HG02938 (cell line): ENCODE measurements around the gene SH3BGRL2.
"Not testable (repeated sequence)": the region's sequence is repeated elsewhere in the genome, so short reads cannot be mapped to it uniquely, and the experiment has no call there.

Experiments used
- ATAC-seq: cut with Tn5 transposase; IDR thresholded peaks from one replicate; pipeline ENCODE4 v1.9.1; 2021; ENCODE audit warnings: mild to moderate bottlenecking, moderate library complexity; ENCODE audit not compliant: unreplicated experiment

The SH3BGRL2 gene

DNA sequence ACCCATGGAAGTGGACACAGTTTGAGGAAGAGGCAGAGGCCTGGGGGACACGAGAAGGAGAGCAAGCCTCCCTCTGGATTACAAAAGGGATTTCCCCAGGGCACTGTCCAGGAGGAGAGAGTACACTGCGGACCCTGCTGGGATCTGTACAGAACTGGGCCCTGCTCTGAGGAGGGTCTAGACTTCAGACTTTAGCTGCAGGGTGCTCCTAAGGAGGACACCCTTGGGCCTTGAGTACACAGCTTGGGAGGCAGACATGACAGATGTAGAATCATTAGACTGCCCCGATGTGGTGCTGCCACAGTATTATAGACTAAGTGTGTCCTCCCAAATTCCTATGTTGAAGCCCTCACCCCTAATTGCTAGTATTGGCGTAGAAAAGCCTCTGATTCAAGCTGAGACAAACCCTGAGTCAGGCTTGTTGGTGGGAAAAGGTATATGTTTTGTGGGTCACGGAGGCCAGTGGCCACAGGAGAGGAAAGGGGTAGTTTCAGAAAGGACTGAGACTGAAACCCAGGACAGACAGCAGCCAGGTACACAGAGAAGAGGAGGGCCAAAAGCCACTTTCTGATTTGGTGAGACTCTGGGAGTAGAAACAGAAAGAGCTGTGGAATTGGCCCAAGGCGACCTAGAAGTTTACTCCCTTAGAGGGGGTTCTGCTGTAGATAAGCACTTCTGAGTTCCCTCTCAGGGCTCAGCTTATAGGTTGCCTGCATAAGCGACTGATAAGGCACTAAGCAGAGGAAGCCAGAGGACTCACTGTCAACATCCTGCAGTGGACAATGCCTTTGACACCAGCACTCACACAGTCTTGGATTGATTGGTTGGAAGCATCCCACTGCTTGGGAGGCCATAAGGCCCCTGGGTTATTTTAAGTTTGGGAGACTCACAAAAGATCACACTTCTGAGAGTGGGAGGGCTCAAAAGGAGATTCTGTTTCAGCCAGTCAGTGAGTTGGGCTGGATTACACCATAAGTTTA, 16.5 kb upstream of the SH3BGRL2 start:
- ATAC-seq, result peak; percentile 62

DNA sequence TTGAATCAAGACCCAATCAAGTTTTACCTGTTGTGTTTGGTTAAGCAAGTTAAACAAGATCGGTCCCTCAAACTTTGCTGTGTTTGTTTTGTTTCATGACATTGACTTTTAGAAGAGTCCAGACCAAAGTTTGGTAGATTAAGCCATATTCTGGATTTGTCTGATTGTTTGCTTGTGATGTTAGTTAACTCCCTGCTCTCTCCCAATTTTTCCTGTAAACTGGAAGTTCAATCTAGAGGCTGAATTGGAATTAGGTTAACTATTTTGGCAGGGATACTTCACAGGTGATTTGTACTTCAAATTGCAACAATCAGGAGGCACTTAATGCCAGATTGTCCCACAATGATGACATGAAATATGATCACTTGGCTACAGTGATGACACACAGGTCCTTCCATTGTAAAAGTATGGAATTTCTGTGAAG, 13.6 kb upstream of the SH3BGRL2 start:
- no peak for ATAC-seq

DNA sequence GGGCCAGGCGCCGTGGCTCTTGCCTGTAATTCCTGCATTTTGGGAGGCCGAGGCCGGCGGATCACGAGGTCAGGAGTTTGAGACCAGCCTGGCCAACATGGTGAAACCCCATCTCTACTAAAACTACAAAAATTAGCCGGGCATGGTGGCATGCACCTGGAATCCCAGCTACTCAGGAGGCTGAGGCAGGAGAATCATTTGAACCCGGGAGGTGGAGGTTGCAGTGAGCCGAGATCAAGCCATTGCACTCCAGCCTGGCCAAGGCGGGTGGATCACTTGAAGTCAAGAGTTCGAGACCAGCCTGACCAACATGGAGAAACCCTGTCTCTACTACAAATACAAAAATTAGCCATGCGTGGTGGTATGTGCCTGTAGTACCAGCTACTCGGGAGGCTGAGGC, 12.7 kb upstream of the SH3BGRL2 start:
- ATAC-seq, result not testable (repeated sequence)

DNA sequence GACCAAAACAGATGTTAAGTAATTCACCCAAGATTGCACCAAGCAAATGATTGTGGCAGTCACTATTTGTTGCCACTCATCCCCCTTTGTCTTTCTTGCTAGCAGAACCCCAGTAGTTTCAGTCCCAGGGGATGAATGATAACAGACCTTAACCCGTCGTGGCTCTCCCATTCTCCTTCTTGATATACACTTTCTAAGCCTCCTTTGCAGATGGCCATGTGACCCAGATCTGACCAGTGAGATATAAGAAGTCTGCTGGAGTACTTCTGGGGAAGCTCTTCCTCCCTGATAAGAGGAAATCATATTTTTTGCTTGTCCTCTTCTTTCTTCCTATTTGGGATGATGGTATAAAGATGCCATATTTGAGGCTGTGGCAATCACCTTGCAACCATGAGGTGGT, 9.6 kb upstream of the SH3BGRL2 start:
- no peak for ATAC-seq

DNA sequence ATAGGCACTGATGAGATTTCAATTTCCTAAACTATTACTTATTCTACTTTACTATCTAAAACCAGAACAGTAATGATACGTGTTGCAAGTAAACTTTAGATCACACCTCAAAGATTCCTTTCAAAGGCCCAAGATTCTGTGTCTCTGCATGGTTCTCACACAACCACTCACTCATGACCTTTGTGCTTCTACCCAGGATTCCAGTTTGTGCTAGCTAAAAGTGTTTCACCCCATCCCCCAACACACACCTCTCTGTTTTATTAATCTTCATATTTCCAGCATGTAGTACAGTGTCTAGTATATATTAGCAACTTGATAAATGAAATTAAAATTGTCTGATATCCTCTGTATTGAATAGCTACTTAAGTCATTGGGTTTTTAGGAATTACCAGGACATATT, 8.8 kb upstream of the SH3BGRL2 start:
- no peak for ATAC-seq

DNA sequence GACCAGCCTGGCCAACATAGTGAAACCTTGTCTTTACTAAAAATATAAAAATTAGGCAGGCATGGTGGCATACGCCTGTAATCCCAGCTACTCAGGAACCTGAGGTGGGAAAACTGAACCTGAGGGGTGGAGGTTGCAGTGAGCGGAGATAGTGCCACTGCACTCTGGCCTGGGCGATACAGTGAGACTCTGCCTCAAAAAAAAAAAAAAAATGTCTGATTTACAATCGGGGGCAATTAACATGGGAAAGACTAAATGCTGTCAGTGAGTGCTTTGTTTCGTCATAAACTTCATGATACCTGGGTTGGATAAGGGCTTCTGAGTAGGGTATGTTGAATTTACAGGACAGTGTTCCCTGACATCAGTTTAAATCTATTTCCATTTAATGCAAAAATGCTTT, 8.0 kb upstream of the SH3BGRL2 start:
- no peak for ATAC-seq

DNA sequence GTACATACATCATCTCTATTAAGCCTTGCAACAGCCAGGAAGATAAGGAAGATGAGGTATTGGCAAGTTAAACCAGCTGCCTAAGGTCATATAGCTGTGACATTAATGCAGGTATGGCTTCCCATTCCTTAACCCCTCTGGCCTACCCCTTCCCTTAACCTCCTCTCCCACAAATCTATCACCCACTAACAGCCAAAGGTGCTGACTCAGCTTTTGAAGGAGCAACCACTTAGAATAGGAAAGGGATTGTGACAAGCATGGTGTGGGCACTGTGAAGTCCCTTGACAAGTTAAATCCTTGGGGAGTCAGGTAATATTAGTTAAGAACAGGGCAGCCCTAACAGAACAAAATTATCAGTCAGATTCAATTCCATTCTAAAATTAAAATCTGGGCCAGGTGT, 5.4 kb upstream of the SH3BGRL2 start:
- ATAC-seq, result no peak

DNA sequence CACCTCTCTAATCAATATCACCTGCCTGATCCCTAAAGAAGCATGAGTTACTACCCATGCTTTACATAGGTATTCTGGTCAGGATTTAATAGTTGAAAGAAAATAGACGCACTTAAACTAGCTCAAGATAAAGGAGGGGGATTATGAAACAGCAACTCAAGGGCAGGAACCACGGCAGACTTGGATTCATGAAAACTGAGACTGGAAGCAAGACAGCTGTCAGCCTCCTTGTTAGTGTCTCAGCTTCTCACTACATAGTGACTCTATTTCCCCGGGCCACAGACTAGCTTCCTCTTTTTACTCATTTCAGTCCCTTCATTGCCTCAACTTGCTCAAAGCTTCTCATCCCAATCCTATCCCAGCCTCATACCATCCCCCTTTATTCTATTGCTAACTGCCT, 4.3 kb upstream of the SH3BGRL2 start:
- no peak for ATAC-seq

DNA sequence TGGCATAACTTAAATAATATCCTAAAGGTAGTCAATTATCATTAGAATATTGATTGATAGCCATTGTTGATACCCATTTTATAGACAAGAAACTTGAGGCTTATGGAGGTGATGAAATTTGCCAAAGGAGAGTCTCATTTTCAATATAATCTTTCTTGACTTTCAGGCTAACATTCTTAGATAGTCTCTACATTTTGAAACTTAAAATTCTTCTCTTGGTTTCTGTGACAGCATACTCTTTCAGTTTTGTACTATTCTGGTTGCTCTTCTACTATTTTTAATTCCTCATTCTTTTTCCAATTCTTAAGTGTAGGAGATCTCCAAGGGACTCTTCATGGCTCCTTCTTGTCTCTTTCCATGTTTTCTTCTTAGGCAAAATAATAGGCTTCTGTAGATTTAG, 3.7 kb upstream of the SH3BGRL2 start:
- ATAC-seq, result no peak

DNA sequence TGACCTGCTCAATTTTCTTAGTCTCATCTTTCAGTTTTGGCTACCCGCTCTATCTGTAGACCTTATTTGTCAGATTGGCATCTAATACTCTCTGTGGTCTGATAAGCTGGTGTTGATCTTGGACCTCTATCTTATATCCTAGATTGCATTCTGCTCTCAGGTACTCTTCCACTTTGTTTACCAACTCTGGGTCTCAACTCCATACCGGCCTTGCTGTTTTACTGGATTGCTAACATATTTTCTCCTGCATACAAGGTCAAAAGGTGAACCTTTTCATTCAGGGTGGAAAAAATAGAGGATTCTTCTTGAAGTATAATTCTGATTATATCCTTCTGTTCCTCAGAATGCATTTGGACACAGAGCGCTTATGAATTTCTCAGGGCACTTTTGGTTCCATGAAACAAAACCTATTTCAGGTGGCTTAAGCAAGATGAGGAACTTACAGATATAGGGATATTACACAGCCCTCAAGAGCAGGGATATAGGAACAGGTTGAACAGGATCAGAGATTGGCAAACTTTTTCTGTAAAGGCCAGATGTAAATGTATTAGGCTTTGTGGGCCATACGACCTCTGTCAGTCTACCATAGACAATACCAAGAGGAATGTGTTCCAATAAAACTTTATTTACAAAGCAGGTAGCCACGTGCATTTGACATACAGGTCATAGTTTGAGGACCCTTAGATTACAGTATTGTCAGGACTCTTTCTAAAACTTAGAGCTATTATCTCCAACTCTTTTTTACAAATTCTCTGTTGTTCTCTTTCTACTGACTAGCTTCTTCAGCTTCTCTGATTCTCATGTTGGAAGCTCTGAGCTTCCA, 2.5 kb upstream of the SH3BGRL2 start:
- no peak for ATAC-seq

DNA sequence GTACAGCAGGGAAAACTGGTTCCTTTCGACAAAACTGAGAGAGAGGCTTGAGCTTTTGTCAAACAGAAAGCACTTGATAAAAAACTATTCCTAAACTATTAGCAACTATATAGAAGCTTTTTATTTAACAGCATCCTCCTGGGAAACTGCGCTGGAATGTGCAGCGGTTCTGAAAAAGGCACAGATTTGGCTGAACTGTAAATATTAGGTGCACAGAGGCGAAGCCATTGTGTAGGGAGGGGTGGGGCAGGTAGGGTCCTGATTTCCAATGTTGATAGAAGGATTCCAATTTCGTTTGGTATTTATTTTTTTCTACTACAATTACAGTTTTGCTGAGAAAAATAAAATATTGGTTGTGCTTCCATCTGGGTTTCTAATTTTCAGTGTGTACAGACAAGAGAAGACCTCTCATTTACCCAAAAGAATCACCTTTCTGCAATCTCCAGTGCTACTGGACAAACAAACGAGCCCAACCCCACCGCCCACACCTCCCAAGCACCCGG, 698 bp upstream of the SH3BGRL2 start:
- no peak for ATAC-seq

DNA sequence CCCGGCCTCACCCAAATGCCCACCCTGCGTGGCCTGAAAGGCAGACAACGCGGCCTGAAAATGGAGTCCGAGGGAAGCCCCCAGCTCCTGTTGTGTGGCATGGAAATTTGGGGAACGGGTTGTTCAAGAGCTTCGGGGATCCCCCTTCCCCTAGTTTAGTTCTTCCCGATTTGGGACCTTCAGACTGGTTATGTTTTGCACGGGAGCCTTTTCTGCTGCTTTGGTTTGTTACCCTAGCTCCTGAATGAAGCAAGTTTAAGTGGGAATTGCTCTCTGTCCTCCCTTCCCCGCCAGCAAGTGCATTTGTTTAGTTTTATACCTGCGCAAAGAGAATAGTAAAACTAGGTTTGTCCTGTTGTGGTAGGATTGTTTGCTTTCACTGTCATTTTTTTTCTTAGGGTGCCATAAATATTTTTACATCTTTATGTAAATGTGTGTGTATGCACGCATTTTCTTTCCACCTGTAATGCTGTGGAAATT, 604 bp downstream of the SH3BGRL2 start:
- no peak for ATAC-seq

DNA sequence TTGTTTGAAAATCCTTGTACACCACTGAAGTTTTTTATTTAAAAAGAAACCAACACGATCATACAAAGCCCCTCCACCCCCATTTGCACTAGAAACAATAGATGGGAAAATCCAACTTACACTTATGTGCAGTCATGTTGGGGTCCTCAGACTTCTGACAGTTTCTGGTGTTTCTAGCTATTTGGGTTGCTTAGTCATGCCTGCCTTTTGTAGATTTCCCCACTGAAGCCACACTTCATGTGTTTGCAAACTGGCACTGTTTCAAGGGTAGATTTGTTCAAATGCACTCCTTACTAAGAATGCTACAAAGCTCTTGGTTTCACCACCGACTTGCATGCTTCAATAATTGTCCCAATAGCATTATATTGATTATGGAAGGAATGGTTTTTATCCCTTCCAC, 1.5 kb downstream of the SH3BGRL2 start:
- ATAC-seq, result no peak

DNA sequence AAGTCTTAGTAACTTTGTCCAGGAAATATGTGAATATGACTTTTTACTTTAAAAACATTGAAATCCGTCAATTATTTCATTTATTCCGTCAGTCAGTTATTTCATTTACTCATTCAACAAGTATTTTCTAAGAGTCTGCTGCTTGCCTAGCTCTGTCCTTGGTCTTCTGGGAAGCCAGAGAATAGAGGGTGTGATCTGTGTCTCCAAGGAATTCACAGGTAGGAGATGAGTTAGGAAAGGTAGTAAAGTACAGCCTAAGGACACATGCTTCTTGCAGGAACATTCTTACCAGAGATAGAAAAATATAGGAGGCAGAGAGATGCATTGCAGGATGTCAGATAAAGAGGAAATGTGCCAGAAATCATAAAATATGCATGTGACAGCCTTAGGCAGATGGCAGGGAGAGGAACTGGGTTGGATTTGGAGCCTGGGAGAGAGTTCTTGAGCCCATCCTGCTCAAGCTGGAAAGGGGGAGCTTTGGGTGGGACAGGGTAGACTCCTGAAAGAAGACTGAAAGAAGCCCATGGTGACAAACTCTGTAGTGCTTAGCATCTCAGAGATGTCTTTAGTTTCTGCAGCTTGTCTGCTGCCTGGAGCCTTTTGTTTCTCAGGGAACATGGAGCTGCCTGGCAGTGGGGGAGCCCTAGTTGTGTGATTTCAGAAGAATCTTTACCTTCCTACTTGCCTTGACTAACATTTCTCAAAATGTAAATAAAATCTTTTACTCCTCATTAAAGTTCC, 3.5 kb downstream of the SH3BGRL2 start:
- no peak for ATAC-seq

DNA sequence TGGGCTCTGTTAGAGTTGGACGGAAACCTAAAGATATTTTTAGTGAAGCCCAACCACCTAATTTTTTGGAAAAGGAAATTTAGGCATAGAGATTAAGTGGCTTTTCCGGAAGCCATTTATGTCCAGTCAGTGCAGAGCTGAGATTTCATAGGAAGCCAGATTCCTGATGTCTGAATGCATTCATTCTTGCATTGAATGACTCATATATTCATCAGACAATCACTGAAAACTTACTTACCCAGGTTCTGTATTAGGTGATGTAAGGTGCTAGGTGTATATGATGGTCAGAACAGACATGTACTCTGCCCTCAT, 4.1 kb downstream of the SH3BGRL2 start:
- no peak for ATAC-seq

DNA sequence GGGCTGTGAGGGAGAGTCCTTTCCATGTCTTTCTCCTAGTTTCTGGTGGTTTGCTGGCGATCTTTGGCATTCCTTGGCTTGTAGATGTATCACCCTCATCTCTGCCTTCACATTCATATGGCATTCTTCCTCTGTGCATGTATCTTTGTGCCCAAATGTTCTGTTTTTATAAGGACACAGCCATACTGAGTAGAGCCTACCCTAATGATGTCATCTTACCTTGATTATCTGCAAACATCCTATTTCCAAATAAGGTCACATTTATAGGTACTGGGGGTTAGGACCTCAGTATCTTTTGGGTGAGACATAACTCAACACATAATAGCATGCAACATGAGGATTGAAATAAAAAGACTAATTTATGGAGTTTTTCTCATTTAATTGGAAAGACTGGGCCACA, 5.5 kb downstream of the SH3BGRL2 start:
- ATAC-seq, result no peak

DNA sequence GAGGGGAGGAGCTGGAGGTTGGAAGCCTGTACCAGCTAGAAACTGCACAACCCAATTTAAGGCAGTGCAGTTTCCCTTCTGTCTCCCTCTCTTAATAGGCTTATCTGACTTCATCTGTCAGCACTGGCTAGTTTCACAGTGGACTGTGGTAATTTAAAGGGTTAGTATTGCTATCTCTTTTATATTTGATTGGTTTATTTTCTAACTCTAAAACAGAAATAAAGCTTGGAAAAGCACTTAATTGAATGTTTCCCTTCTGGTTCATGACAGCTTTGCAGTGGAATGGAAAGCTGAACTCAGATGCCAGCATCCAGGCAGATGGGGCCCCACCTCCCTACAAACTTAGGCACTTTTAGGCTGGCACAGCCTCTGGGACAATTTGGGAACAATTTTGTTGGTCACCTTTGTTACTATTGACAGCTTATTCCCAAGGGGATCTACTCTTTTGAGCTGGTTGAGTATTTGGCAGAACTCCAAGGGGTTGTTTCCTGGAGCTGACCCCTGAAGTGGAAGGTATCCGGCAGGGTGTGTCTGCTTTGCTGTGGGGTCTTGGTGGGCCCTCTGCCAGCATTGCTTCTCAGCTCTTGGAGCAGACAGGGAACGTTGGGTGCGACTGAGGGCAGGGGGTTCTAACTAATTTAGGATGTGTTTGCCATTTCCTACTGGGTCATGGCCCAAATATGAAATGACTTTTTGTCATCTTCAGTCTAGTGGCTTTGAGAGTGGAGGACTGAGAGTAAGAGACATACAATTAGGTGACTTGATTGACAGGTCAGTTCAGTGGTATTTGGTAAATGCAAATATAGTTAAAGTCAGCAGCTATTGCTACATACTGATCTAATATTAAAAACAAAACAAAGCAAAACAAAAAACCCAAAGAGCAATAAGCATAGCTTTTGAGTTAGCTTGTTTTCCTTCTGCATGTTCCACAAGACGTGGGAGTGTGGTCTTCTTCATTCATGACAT, 9.3 kb downstream of the SH3BGRL2 start:
- no peak for ATAC-seq

DNA sequence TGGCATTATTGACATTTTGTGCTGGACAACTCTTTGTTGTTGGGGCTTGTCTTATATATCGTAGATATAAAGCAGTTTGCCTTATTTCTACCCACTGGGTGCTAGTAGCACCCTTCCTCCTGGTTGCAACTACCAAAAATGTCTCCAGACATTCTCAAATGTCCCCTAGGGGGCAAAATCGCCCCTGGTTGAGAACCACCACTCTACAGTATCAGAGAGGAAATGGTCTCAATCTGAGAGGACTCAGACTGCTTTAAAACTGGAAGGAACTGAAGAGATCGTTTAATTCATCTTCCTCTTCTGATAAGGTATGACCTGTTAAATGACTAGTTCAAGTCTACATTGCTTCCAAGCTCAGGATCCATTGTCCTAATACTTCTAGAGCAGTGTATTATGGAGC, 14.9 kb downstream of the SH3BGRL2 start:
- ATAC-seq, result no peak

DNA sequence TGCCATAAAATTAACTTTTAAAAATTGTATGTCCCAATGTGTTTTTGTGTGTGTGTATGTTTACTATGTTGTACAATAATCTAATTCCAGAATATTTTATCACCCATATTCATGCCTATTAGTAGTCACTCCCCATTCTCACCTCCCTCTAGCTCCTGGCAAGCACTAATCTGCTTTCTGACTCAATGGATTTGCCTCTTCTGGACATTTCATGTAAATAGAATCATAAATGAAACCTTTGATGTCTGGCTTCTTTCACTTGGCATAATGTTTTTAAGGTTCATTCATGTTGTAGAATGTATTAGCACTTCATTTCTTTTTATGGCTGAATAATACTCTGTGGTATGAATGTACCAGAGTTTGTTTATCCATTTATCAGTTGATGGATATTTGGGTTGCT, 15.4 kb downstream of the SH3BGRL2 start:
- ATAC-seq, result no peak

DNA sequence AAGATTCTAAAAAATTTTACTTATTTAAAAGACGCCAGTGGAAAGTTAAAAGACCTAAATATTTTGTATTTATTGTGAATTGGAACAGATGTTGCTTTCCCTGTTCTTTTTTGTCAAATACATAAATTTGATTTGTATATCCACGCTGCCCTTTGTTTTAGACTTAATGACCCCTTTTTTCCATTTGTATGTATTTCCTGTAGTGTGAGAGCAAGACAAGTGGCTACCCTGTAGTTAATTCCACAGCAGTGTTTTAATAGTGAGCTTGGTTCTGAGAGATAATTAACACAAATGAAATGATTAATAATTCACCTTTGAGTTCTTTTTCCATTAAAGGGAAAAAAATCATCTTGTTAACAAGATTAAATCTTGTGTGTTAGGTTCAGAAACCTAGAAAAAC, 16.6 kb downstream of the SH3BGRL2 start:
- ATAC-seq, result no peak
